Motor neuron (in vitro differentiated cells): ENCODE results near the gene ZNF821. TPM values are rescaled to one million over a fixed set of nuclear protein-coding genes. Genes with fewer than 3 reads are reported as not detected.
"Not testable (repeated sequence)": the region's sequence is repeated elsewhere in the genome, so short reads cannot be mapped to it uniquely, and the experiment has no call there.

Experiments
- ATAC-seq, 8 experiments: fragments of 200-7000 bp; cut with Tn5 transposase; replicated peaks in 6 of 8; 2 replicates each; pipeline ENCODE4 v1.8.0; 2021; ENCODE audit warnings: mild to moderate bottlenecking in 8 of 8, moderate library complexity in 8 of 8
- H3K27ac ChIP-seq, 2 donors: fragments of 250-450 bp; sonication (Bioruptor Pico); 2 replicates each; pipeline ENCODE4 v1.9.0; 2021; ENCODE audit warnings: antibody characterized with exemption in 2 of 2, mild to moderate bottlenecking in 2 of 2, moderate library complexity in 1 of 2
- H3K4me1 ChIP-seq, 2 donors: fragments of 250-450 bp; sonication (Bioruptor Pico); replicated peaks in 1 of 2; 2 replicates each; pipeline ENCODE4 v1.6.1; 2021; ENCODE audit warnings: antibody characterized with exemption in 2 of 2, mild to moderate bottlenecking in 2 of 2, moderate library complexity in 1 of 2
- H3K4me3 ChIP-seq, 5 donors: fragments of 250-450 bp; sonication (Bioruptor Pico); 2 replicates each; pipeline ENCODE4 v1.9.0; 2021; ENCODE audit warnings: antibody characterized with exemption in 5 of 5, mild to moderate bottlenecking in 5 of 5, moderate library complexity in 4 of 5
- WGBS, 10 experiments: fragments of 450-650 bp; shearing (Covaris generic); methylation state at CpG; one replicate each; pipeline ENCODE4 v1.0.0; 2022; 5-methylcytosine and 5-hydroxymethylcytosine counted together
- in situ Hi-C, 9 experiments: fragments of 400-800 bp; cut with MboI; loops; one replicate each; pipeline ENCODE4 v1.15.0; 2021; ENCODE audit warnings: low sequenced_read_pairs in 9 of 9, low pct_unique_long_range_greater_than_20kb in 2 of 9; ENCODE audit not compliant: unreplicated experiment in 9 of 9
- total RNA-seq, 8 experiments: library from RNA; unstranded; fragments of 300-600 nt; gene quantifications; 2 replicates each; pipeline versions ENCODE4 v1.2.3 to v1.2.4, GENCODE V29; 2022

The ZNF821 gene
- total RNA-seq, 8 experiments from 2014 or later: 3.2 to 28.6 (median 20.7) TPM

GRCh38 chr16:71810155-71810530 lies 73.8 kb downstream of the ZNF821 start:
- 85 to 100% (median 95%) methylated on average over 1 to 7 of the region's 11 CpGs; no CpG with 5 or more reads in 2 of the 10 experiments for WGBS, 10 experiments
- in situ Hi-C loops, H3K4me3 ChIP-seq, ATAC-seq, H3K27ac ChIP-seq: not testable (repeated sequence)
- peaks cover 4 to 16% of the 10 kb centered on the region in 2 donors for H3K4me1 ChIP-seq

Other genes starting within 250 kb of the ZNF821 start
- 1 to 10 TPM; 4.1 to 9.7 (median 7.7) TPM for gene PHLPP2, start 159.5 kb downstream of the ZNF821 start, total RNA-seq
- gene AP1G1, start 75.3 kb downstream of the ZNF821 start, total RNA-seq: 10 to 100 TPM; 40.1 to 78.0 (median 63.4) TPM
- 10 to 100 TPM in 6 of 8 experiments, 1 to 10 TPM in 2; 7.5 to 22.7 (median 17.2) TPM for gene ATXN1L, start 38.2 kb downstream of the ZNF821 start, total RNA-seq
- gene IST1, start 11.3 kb upstream of the ZNF821 start, total RNA-seq: 100 to 1,000 TPM; 115 to 205 (median 148) TPM
- under 1 TPM; 0.04 to 0.35 (median 0.06) TPM for gene PKD1L3, start 116.2 kb upstream of the ZNF821 start, total RNA-seq
- gene DHODH, start 124.6 kb upstream of the ZNF821 start, total RNA-seq: 10 to 100 TPM in 2 of 8 experiments, 1 to 10 TPM in 6; 3.7 to 17.1 (median 6.7) TPM
- gene HP, start 170.3 kb upstream of the ZNF821 start, total RNA-seq: 100 to 1,000 TPM in 1 of 8 experiments, 1 to 10 TPM in 4, under 1 TPM in 3; 0.50 to 107 (median 1.1) TPM
- 1 to 10 TPM in 2 of 8 experiments, under 1 TPM in 5, not detected in 1; 0.27 to 1.9 (median 0.81) TPM for gene HPR, start 179.0 kb upstream of the ZNF821 start, total RNA-seq
- gene TXNL4B, start 209.4 kb upstream of the ZNF821 start, total RNA-seq: 10 to 100 TPM in 5 of 8 experiments, 1 to 10 TPM in 3; 8.4 to 16.9 (median 12.1) TPM
- gene DHX38, start 209.7 kb upstream of the ZNF821 start, total RNA-seq: 10 to 100 TPM; 28.2 to 75.7 (median 44.2) TPM